GM19023 (cell line): ENCODE data around the gene PRKD1.

Source experiments
- ATAC-seq: cut with Tn5 transposase; IDR thresholded peaks from one replicate; pipeline ENCODE4 v1.9.1; 2021; ENCODE audit warnings: mild to moderate bottlenecking, moderate library complexity; ENCODE audit not compliant: unreplicated experiment

The PRKD1 gene

DNA sequence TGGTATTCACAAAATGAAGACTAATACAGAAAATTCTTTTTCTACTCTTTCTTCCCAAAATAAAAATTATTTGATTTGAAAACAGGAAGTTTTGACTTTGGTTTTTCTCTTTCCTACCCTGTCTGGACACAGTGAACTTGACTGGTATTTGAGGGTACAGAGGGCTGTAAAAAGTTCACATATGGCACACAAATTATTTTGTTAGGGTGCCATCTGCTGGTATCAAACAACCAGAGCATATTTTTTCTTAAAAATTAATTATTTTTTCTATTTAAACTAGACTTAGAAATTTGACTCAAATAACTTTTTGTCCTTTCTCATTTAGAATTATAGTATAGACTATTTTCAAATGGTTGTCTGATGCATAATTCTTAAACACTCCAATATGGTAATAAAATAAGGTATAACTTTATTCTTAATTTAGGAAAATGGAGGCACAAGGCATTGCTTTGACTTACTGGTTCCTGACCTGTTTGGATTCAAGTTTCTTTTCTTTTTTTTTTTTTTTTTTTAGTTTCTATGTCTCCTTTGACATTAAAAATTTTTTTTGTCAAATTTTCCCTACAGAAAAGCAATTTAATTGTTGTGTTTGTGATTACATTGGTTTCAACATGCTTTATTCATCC is 390.6 kb downstream of the PRKD1 start:
- ATAC-seq, result no peak

DNA sequence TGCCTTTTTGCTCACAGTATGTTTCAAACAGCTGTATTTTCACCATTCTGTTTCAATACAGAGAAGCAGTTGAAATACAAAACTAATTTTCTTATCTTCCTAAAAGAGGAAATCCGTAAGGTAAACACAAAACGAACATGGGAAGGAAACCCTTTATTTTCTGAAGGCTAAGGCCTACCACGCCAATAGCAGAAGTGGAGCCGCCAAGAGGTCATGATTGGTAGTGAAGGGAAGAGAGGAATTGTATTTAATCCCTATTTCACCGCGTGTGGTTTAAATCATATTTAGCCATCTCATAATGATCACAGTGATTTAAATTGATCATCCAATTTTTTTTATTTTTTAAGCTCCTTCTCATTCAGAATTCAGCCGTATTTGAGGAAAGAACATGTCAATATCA is 398.2 kb downstream of the PRKD1 start:
- ATAC-seq, result no peak

DNA sequence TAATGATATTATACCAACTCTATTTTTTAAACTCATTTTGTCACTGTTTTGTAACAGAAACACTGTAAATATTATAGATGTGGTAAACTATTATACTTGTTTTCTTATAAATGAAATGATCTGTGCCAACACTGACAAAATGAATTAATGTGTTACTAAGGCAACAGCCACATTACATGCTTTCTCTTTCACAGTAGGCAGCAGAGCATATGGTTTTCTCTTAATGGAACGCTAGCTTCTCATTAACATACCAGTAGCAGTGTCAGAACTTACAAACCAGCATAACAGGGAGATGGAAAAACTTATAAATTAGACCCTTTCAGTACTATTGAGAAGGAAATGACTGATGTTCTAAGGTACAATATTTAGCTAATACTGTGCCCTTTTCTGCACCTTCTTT is 398.8 kb downstream of the PRKD1 start:
- ATAC-seq, result no peak

DNA sequence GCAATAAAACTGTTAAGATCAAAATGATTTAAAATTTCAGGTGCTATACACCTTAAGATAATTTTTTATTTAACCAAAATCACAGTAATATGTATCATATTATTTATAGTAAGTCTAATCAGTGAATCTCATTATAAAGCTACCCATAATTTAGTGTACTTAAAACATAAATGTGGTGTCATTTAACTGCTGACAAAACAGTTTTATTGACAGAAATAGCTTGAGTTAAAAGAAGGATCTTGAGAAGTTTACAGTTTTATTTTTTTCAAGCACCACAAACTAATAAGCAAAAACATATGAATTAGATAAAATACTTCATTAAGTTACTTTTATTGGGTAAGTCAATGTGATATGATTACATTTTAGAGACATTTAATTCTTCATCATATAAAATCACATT is 400.4 kb downstream of the PRKD1 start:
- no peak for ATAC-seq
